Activated naive CD4-positive, alpha-beta T cell (primary cell): ENCODE results near the gene SLC22A5.
"Not testable (repeated sequence)": the region's sequence is repeated elsewhere in the genome, so short reads cannot be mapped to it uniquely, and the experiment has no call there.

Experiments used
- DNase-seq, 4 experiments: peaks; one replicate each; lab custom pipeline; 2025; lab: John Stamatoyannopoulos, UW

Gene SLC22A5

GRCh38 chr5:132387640-132388117, 18.2 kb downstream of the SLC22A5 start:
- no peak for DNase-seq

DNA sequence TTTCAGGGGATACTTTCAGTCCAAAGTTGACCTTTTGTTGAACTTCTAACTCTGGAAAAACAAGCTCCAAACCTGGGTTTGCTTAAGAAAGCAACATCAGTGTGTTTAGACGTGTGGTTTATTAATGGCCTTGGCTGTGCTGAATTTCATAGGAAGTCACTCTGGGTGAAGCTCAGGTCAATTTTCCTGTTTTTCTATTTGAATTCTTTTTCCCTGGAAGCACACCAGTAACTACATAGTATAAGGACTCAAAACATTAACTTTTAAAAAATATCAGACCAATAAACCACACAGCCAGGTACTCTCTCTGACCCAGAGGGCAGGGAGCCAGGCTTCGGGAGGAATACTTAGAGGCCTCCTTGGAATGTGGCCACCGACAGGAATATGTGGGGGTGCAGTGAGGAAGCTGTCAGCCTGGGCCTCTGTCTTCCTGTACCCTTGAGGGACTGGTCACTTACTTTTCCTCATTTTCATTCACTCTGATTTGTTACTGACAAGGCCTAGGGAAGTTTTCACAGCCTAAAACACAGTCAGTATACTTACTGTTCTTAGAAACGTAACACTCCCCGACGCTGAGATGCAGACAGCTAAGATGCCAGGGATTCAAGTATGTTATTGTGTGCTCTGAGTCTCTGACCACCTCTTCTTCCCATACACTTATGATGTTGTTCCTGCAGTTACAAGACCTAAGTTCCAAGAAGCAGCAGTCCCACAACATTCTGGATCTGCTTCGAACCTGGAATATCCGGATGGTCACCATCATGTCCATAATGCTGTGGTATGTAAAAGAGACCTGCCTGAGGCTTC, 18.9 kb downstream of the SLC22A5 start:
- no peak for DNase-seq

DNA sequence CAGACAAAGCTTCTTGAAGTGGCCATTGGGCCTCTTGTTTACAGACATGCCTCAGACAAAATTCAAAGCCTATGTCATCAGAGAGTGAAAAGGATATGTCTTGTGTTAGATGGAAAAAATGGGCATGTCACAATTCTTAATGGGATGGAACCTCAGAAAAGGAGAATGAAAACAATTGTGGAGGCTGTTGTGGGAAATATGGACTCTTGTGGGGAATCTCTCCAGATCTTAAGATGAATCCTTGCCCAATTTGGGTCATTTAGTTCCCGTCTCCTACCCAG, 19.5 kb downstream of the SLC22A5 start:
- DNase-seq, result no peak

GRCh38 chr5:132389585-132390286, 20.2 kb downstream of the SLC22A5 start:
- DNase-seq, result peak in 1 of 4 experiments; percentile 9

DNA sequence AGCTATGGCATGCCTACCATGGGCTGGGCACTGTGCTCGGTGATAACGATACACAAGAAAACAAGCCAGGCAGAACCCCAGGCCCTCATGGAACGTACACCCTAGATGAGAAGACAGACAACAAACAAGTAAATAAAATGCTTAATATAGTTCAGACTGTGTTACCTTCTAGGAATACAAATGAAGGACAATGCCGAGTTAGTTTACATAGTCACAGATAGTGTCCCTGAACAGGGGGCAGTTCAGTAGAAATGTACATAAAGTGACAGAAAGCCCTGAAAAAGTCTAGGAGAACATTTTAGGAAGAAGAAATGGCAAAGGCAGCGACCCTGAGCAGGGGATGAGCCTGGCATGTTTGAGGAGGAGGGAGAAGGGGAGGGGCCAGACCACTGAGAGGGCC, 21.7 kb downstream of the SLC22A5 start:
- no peak for DNase-seq

- DNase-seq, result no peak
These were observed 22.4 kb downstream of the SLC22A5 start for GRCh38 chr5:132391870-132392269.

- DNase-seq, result no peak
These were observed 22.9 kb downstream of the SLC22A5 start for GRCh38 chr5:132392411-132392810.

GRCh38 chr5:132392978-132393825, 23.7 kb downstream of the SLC22A5 start:
- DNase-seq, result no peak

DNA sequence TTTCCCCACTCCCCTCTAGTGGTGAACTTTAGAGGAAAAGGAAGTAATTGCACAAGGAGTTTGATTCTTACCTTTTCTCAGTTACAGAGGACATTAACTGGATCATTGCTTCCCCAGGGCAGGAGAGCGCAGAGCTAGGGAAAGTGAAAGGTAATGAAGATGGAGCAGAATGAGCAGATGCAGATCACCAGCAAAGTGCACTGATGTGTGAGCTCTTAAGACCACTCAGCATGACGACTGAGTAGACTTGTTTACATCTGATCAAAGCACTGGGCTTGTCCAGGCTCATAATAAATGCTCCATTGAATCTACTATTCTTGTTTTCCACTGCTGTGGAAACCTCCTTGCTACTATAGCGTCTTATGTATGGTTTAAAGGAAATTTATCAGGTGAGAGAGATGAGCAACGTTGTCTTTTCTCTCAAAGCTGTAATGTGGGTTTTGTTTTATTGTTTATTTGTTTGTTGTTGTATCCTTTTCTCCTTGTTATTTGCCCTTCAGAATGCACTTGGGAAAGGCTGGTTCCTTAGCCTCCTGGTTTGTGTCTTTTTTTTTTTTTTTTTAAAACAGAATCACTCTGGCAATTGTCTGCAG, 25.3 kb downstream of the SLC22A5 start:
- DNase-seq, result no peak

- DNase-seq, result no peak
These were observed 27.1 kb downstream of the SLC22A5 start for GRCh38 chr5:132396589-132397031.

GRCh38 chr5:132397224-132397623, 27.7 kb downstream of the SLC22A5 start:
- no peak for DNase-seq

DNA sequence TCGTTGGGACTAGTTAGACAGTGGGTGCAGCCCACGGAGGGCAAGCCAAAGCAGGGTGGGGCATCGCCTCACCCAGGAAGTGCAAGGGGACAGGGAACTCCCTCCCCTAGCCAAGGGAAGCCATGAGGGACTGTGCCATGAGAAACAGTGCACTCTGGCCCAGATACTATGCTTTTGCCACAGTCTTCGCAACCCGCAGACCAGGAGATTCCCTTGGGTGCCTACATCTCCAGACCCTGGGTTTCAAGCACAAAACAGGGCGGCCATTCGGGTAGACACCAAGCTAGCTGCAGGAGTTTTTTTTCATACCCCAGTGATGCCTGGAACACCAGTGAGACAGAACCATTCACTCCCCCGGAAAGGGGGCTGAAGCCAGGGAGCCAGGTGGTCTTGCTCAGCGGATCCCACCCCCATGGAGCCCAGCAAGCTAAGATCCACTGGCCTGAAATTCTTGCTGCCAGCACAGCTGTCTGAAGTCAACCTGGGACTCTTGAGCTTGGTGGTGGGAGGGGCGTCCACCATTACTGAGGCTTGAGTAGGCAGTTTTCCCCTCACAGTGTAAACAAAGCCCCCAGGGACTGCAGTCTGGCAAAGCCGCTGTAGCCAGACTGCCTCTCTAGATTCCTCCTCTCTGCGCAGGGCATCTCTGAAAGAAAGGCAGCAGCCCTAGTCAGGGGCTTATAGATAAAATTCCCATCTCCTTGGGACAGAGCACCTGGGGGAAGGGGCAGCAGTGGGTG, 28.6 kb downstream of the SLC22A5 start:
- DNase-seq, result not testable (repeated sequence)

GRCh38 chr5:132404041-132404440, 34.5 kb downstream of the SLC22A5 start:
- DNase-seq, result not testable (repeated sequence)

DNA sequence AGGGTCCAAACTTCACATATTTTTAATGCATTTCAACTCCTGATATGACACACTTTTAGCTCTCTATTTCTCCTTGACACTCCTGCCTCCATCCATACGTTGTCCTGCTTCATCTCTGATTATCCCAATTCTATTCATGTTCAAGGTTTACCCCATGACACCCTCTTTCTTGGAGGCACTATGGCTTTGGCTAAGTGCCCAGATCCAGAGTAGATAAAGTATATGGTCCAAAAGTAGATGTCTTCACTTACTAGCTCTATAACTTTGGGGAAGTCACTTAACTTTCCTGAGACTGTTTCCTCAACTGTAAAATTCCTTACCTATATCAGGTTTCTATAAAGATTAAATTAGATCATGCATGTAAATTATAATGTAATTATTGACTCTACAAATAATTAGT, 36.1 kb downstream of the SLC22A5 start:
- no peak for DNase-seq

GRCh38 chr5:132406144-132406783, 36.8 kb downstream of the SLC22A5 start:
- DNase-seq, result no peak

GRCh38 chr5:132407970-132408369, 38.5 kb downstream of the SLC22A5 start:
- no peak for DNase-seq

DNA sequence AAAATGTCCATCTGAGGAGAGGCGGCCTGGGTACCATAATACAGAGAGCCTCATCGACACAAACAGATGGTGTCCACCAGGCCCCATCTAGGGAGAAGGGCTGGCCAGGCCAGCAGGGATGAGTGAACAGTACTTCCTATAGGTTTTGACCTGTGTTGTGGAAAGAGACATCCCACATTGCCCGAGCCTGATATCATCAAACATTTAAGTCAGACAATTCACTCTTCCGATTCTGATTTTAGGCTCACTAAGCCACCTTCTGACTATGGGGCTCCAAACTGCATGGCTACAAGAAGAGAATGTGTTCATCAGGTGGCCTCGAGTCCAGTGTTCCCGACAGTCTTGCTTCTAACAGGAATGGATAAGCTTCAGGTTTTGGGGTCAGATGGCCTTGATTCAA, 38.9 kb downstream of the SLC22A5 start:
- DNase-seq, result no peak

DNA sequence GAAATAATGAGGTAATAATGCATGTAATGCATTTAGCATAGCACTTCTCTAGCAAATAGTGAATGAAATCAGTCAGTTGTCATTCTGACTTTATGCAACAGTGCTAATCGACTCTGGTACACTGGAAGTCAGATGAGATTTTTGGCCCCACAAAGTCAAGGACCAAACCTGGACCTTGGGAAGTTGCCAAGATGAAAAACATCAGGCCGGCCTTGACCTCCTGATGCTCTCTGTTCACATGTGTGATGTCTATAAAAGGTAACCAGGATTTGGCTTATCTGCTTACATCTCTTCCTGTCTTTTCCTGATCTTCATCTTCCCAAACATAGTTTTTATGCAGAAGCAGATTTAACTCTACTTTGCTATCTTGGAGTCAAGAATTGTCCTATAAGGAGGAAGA, 39.5 kb downstream of the SLC22A5 start:
- DNase-seq, result no peak

DNA sequence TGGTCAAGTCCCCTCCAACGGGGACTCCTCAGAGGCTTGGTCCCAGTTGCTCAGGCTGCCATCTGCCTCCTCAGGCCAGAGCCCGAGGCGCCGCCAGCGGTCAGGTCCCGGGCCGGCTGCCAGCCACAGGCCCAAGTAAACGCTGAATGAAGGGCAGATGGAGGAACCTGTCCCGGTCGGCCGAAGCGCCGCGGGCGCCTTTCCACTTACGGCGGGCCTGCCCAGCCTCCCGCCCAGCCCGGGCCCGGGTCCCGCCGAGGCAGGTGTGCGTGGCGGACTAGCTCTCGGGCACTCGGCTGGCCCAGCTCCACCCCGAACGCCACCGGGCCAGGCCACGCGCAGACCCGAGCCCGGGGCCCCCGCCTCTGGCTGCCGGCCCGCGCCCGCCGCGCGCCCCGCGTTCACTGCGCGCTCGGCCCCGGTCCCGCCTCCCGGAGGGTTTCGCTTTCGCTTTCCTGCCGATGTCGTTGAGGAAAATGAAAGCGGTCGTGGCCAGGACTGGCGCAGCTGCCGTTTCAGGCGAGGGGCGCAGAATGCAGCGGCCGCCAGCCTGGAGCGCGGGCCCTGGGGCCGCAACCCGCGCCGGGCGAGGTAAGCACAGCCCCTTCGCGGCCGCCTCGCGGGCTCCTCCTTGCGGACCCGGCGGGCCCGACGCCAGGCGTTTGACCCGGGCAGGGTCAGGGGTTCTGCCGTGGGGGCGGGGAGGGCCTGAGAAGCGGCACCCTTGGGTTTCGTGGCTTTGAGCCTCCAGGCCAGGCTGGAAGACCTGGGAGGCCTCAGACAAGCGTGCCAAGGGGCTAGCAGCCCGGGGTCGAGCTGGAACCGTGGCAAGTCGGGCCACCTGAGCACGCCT, 41.2 kb downstream of the SLC22A5 start:
- peak; percentile 55 to 79 (median 71) for DNase-seq
